Stimulated activated naive CD8-positive, alpha-beta T cell treated with anti-CD3 and anti-CD28 coated beads, Interleukin-15, Interleukin-2, amounts not matched to agents 100 U/mL and 50 U/mL, for 24 hours (primary cell): ENCODE measurements around the gene CDCA5.

Experiments used
- ATAC-seq: fragments of 150-1000 bp; cut with Tn5 transposase; one replicate; pipeline ENCODE4 v1.10.0; 2021
- DNase-seq: peaks from one replicate; pipeline ENCODE4 v3.0.0; 2021

CDCA5 gene

DNA sequence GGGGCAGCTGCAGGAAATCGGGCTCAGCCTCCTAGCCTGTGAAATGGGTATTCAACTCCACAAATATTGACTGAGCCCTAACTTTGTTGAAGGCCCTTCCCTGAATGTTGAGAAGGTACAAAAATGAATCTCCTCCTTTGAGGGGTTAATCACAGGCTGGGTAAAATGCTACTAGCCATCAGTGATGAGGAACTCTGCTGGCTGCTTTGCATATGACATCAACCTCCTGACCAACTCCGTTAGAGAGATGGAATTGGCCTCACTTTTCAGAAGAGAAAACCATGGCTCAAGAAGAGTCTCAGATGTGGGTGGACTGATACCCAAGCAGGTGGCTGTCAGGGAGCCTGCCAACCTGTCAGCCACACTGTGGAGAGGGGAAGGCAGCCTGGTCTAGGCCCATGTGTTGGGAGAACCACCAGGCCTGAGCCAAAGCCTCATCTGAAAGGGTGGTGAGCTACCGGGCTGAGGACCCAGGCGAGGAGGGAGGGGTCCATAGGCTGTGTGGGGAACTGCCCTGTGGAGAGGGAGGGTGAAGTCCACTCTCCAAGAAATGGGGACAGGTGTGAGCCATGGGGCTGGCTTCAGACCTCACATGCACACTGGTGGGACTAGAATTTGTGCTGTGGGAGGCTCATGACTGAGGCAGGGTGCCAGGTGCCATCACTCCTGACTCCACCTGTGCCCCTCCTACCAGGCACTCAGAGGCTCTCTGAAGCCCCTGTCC, 11.8 kb downstream of the CDCA5 start:
- no peak for ATAC-seq
- DNase-seq = no peak

DNA sequence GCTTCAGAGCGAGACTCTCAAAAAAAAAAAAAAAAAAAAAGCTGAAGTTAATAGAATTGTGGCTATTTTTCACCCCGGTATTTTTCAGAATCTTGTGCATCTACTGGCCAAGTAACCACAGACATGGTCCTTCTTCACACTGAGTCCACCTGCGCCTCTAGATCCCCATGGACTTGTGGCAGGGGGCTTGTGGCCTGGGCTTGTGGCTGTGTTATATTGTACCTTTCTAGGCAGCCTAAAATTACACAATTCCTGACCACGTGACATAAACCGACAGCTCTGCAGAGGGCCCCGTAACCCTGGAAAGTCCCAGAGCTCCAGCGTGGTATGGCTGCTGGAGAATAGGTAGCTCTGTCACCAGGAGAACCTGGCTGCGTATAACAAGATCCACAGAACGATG, 14.6 kb downstream of the CDCA5 start:
- DNase-seq = no peak
- no peak for ATAC-seq

DNA sequence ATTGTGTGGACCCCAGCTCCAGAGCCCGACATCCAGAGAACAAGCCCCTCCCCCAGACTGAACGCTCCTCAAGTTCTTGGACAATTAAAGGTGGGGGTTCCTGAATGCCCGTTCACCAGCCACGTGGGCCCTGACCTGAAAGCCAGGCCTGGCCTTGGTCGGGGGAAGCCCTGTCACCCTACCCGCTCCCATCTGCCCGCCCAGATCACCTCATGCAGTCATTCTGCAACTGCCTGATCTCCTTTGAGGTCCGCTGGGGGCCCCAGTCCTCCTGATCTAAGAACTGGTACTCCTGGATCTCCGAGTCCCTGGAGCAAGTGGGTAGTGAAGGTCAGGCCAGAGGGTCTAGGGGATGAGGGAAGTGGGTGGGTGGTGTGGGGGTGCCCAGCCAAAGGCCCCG, 16.4 kb downstream of the CDCA5 start:
- DNase-seq (no peak), ATAC-seq (no peak)

DNA sequence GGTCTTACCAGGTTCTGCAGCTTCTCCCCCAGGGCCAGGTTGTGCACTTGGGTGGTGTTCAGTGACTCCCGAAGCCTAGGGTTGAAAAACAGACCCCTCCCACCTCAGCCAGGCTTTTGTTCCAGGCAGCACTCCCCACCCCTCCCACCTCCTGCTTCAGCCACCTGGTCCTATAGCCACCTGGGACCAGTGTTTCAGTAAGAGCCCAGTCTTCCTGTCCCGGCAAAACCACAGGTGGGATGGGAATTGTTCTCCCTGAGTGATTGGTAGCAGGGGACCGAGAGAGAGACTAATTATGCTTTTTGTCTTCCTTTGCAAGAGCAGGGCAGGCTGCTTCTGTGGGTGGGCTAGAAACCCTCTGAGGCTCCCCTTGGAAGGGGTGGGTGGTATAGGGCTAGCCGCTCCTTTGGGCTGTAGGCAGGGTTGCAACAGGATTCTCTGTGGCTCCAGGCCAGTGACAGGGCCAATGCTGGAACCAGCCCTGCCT, 17.0 kb downstream of the CDCA5 start:
- ATAC-seq (no peak), DNase-seq (no peak)

DNA sequence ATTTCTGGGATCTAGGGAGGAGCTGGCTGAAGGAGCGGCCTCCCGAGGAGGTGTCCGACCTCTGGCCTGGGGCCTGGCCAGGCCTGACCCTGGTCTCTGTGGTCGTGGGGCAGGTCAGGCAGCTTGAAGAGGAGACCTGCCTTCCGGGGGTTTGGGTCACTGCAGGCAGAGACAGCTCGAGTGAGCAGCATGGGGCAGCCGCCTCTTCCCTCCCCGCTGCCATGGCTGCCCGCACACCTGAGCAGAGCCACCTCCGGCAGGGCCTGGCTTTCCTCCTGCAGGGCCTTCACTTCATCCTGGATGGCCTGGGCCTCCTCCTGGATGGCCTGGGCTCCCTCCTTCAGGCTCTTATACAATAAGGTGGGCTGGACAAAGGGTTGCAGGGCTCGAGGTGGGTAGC, 17.5 kb downstream of the CDCA5 start:
- DNase-seq (no peak), ATAC-seq (no peak)

DNA sequence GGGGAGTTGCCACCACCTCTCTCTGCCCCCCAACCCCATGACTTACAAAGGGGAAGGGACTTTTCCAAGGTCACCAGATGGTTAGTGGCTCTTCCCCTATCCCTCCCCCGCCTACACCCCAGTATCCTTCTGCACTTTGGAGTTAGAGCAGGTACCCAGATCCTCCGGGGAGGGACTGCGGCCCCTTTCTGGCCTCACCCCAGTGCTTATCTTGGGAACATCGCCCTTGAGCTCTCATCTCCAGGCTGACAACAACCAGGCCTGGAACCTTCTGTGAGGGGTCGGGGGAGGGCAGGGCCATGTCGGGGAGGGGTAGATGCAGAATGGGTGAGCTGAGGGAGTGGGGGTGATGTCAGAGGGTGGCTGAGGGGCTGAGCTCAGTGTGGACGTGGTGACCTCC, 18.0 kb downstream of the CDCA5 start:
- ATAC-seq = no peak
- no peak for DNase-seq

DNA sequence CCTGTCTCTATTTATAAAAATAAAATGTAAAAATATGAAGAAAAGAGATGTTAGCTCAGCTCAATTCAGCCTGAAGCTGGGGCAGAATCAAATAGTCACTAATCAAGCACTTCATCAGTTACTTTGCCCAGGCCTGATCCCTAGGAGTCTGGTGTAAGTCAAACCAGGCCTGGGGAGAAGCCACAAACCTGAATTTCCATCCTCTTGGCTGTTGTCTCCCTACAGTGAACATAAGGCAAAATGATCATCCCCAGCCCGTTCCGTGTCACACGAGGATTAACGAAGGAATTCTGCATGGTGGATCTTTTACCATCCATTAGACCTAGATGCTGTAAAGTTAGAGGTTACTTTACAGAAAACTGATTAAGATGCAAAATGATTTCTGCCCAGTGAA, 19.0 kb downstream of the CDCA5 start:
- no peak for DNase-seq
- no peak for ATAC-seq

DNA sequence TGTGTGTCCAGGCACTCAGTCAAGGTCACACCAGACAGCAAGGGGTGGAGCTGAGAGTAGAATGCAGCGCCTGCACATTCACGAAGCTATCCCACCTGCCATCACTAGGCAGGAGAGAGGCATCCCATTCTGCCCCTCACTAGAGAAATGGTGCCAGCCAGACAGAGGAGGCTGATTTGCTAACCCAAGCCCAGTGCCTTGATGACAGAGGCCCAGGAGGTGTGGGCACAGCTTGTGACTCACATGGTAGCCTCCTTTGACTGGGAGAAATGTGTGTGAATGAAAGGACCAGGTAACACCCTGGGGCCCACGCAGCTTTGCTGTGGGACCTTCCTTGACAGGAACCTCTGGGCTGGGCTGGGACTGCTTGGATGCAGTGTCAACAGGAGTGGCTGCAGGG, 20.3 kb downstream of the CDCA5 start:
- no peak for DNase-seq
- ATAC-seq = no peak

DNA sequence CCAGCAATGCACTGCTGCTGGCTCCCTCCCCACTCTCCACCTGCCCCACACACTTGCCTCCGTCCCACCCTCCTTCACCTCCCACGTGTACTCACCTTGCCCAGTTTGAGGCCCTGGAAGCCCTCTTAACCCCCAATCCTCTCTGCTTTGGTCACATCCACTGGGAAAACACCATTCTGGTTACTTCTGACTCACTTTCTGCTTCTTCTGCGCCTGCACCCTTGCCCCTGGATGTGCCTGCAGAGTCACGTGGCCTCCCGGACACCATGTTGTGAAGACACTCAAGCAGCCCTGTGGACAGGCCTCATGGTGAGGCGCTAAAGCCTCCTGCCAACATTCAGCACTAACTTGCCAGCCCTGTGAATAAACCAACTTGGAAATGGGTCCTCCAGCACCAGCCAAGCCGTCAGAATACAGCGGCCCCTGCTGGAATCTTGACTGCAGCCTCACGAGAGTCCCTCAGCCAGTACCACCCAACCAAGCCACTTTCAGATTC, 22.9 kb downstream of the CDCA5 start:
- DNase-seq = no peak
- no peak for ATAC-seq

DNA sequence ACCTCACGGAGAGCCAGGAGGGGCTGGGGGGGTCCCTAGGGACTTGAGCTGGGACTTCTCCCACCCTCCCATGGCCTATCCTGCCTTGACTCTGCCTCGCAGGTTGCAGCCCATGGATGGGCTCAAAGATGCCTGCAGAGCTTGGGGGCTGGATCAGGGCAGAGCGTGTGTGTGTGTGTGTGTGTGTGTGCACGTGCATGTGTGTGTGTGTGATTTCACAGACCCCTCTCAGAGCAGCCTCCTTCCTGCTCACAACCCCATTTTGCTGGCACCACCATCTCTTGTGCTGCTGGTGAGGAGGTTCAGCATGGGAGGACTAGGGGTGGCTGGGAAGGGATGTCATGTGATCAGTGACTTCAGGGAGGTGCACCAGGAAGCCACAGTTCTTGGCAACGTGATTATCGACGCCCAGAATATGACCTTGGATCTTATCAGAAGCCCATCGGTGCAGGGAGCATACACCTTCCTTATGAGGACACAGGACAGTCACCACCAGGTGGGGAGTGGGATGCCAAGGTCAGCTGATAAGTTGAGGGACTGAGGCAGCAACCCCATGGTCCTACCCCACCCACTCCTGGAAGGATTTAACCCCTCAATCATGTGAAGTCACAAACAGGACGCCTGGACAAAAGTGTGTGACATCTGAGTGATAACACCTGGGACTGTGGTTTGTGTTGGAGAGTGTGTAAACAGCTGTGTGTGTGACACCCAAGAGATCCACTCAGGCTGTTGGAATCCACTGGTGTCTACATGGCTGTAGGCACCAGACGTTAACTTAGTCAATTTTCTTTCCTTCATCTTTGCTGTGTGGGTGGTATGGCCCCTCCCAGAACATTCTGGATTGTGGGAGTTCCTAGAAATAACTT, 23.6 kb downstream of the CDCA5 start:
- ATAC-seq (no peak), DNase-seq (no peak)

DNA sequence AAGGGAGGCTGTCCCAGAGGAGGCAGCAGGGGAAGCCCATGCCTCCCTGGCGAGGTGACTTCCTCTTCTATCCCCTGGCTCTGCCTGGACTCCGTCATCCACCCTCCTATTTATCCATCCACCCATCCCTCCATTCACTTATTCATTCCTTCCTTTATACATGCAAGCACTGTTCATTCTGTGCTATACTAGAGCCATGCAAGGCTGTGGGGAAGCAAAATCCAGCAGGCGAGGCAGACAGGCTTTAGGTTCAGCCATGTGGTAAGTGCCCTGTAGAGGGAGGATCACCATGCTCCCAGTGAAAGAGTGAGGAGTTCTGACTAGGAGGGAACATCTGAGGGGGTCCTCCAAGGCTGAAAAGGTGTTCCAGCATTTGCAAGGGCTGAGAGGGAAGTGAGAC, 24.3 kb downstream of the CDCA5 start:
- no peak for DNase-seq
- no peak for ATAC-seq

DNA sequence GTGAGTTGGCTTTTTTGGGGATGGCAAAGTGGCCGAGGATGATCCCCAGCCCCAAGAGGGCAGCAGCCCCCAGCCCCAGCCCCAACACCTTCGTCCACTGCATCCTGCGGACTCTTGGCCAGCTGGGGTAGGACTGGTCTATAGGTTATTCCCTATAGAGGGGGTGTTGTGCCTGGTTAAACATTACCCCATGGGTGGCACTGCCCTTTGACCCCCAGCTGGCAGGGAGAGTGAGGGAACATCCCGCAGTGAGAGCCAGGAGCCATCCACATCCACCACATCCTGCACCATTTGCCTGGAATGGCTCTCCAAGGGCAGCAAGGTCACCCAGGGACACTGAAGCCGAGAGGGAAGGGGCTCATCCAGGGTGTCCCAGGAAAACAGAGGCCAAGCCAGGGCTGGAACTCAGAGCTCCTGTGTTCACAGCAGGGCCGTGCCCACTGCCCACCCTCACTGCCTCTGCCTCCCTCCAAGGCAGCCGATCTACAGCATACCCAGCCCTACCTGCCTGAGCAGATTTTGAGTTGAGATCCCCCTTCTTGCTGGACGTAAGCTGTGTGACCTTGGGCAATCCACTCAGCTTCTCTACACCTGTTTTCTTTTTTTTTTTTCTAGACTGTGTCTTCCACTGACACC, 25.3 kb downstream of the CDCA5 start, which contains the start of gene NAALADL1:
Gene NAALADL1 (minus strand): TSS at position 135 of the 636 bp plus-strand sequence. CDS start 32 bp downstream, at position 103.
- DNase-seq (no peak), ATAC-seq (no peak)

DNA sequence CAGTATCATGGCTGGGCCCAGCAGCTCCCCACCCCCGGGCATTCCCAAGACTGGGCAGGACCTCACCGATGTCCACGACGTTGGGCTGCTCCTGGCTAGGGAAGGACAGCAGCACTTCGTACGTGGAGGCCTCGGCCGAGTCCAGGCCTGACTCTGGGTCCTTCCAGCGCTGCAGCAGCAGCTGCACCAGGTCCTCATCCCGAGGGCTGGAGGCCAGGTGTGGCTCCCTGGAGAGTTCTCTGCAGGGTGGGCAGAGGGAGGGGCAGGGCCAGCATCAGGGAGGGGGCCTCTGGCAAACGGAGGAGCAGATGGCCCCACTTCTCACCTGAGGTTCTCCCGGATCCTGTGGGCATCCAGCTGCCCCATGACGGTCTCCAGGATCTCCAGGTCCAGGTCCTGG, 25.8 kb downstream of the CDCA5 start:
- DNase-seq (no peak), ATAC-seq (no peak)

DNA sequence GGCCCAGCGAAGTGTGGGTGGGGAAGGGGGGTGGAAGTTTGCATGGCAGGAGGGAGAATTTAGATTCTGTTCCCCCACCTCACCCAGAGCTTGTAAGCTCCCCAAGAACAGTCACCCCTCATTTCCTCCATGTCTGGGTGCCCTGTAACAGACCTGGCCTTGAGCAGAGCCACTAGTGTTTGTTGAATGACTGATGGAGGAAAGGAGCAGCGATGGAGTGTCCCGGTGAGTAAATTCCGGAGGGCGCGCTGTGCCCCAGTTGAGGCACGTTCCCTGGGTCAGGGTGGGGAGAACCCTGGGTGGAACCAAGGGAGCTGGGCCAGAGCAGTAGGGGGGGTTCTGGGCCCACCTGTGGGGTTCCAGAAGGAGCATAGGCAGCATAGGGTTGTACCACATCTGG, 26.3 kb downstream of the CDCA5 start:
- DNase-seq (no peak), ATAC-seq (no peak)

DNA sequence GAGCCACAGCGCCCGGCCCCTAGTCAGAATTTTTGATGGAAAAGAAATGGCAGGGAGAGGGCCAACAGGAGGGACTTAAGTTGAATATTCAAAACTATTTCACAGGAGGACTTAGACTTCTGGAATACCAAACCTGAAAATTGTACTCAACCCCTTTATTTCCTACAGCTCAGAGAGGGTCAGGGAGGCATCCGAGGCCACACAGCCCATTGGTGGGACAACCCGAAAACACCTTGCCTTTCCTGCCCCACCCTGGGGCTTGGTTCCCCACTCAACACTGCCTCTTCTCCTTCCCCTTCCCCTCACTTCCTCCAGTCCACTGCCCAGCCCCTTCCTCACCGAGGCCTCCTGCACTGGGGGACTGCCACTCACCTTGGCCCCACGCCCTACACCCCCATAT, 26.8 kb downstream of the CDCA5 start:
- no peak for DNase-seq
- ATAC-seq = no peak

DNA sequence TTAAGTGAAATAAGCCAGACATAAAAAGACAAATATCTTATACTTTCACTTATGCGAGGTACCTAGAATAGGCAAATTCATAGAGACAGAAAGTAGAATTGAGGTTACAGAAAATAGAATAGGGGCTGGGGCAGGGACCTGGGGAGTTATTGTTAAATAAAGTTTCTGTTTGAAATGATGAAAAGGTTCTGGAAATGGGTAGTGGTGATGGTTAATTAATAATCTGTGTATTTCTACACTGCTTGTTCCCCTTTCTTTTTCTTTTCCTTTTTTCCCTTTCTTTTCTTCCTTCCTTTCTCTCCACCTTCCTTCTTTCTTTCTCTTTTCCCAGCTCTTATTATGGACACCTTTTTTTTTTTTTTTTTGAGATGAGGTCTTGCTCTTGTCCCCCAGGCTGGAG, 28.3 kb downstream of the CDCA5 start:
- ATAC-seq (no peak), DNase-seq (no peak)

DNA sequence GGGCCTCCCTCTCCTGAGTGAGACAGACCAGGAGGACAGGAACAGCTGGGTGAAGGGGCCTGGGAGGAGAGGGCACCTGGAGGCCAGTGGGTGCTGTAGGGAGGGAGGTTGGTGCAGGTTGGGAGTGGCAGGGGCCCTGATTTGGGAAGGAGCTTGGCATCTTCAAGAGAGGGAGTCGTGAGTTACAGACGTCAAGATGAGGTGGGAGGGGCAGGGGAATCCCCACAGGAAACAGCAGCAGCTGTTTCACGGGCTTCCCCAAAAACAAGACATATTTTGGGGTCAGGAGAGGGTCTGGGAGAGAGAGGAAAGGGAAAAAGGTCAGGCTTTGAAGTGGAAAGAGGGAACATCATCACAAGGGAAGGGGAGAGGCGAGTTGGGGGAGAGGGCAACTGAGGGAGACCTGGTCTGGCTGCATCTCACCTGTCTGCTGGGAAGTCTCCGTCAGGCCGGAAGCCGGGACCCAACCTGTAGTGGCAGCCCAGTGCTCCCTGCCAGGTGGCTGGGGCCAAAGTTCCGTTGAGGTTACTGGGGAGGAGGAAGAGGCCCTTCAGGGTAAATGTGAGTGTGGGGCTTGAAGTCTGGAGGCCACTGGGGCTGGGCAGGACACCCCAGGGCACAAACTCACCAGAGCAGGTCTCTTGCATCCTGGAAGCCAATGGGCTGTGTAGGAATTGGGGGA, 29.9 kb downstream of the CDCA5 start:
- DNase-seq (no peak), ATAC-seq (no peak)

DNA sequence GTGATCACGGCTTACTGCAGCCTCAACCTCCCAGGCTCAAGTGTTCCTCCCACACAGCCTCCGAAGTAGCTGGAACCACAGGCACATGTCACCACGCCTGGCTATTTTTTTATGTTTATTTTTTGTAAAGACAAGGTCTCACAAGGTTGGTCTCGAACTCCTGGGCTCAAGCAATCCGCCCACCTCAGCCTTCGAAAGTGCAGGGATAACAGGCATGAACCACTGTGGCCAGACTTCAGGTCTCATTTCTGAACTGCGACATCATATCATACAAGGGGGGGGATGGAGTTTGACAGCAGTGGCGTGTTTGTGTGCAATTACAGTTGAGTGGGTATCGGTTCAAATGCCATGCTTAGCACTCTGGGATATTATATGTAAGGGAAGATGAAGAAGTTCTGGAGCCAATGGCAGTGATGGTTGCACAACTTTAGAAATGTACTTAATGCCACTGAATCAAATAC, 32.4 kb downstream of the CDCA5 start:
- DNase-seq (no peak), ATAC-seq (no peak)

DNA sequence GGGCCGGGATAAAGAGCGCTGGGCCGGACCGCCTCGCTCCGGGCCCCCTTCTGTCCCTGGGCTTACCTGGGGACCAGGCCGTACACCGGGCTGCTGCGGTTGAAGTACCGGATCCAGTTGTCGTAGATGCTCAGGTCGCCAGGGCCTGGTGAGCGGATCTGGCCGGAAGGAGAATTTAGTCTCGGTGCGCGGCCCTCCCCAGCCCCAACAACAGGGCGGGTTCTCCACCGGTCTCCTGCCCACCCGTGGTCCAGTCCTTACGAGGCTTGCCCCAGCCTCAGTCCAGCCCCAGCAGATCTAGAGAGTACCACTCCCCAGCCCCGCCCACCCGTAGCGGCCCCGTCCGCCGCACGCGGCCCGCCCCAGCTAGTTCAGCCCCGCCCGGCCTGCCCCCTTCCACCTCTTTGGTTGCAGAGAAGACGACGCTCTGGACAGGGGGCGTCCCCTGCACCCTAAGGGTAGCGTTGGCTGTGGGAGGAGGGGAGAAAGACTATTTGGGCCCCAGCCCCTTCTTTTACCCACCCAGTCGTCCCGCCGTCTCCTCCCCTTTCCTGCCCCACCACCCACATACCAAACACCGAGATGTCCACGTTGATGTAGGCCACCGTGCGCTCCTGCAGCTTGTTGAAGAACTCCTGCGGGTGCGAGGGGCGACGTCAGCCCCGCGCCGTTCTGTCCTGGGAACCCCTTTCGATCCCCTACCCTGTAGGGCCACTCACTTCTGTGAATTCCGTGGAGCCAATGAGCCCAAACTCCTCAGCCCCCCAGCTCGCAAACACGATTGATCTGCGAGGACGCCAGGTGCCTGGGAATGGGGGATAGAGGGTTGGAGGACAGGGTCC, 36.0 kb downstream of the CDCA5 start:
- DNase-seq (peak; percentile 44), ATAC-seq (peak; percentile 37)

DNA sequence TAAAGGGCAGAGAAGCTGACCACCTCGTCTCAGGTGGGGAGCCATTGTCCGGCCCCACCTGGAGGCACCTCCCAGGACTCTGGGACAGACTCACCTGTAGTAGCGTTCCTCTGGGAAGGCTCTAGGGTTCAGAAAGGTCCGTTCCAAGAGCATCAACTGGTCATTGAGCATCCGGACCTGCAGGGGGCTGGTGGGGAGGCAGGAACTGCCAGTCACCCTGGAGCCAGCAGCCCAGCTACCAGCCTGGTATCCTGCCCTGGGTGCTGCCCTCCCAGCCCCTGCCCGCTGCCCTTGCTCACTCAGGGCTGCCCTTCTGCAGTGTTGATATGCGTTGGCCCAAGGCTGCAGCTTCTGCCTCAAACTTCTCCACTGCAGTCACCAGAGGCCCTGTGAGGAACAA, 38.1 kb downstream of the CDCA5 start:
- no peak for DNase-seq
- no peak for ATAC-seq

DNA sequence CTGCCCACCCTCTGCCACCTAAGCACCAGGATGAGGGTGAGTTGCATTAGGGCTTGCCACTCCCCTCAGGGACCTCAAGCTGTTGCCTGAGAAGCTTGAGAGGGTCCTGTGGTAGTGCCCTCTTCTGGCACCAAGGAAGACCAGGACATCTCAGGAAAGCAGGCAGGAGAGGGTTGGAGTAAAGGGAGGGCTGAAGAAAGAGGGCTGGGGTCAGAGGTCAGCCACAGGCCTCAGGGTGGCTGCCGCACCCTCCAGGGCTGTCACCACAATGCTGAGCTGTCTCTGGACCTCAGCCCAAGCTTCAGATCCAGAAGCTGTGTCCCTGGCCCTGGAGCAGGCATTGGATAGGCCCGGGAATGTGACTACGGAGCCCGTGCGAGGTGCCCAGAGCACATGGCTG, 38.8 kb downstream of the CDCA5 start:
- DNase-seq = no peak
- ATAC-seq = no peak
